ENCODE measurements around the gene AKAP11. TPM values are rescaled to one million over a fixed set of nuclear protein-coding genes. Genes with fewer than 3 reads are reported as not detected.

Gene AKAP11
- total and polyA plus RNA-seq, 2 of the 8 experiments (the other 6 are each of a cell fraction or from before 2014, with no cell fraction given), result 4.5 to 21.9 TPM

DNA sequence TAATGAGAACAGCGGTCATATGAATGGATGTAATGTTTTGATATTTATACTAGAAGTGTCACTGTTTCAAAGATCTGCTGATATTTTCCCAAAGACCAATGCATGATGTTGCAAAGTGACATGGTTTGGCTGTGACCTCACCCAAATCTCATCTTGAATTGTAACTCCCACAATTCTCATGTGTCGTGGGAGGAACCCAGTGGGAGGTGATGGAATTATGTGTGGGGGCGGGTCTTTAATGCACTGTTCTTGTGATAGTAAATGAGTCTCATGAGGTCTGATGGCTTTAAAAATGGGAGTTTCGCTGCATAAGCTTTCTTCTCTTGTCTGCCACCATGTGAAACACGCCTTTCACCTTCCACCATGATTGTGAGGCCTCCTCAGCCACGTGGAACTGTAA lies 98.3 kb downstream of the AKAP11 start:
- Histone ChIP-seq H2BK5ac (ENCODE audit: low read depth, low read length) (no peak overlapping the region), H4K20me1 (replicated peaks in 1 of 2; ENCODE audit: control insufficient read depth in 1 of 2, insufficient read depth in 2 of 2, low read length in 2 of 2) (no peaks in the 10 kb centered on the region), H4K8ac (ENCODE audit: extremely low read depth, insufficient read depth, low read length) (no peak overlapping the region), H2AK5ac (ENCODE audit: low read depth, low read length) (no peak overlapping the region), H2BK15ac (ENCODE audit: low read length) (no peak overlapping the region), H2BK20ac (ENCODE audit: low read length) (no peak overlapping the region), H3K18ac (ENCODE audit: extremely low read depth, low read length) (no peak overlapping the region), H4K5ac (ENCODE audit: insufficient read length, low read depth, low read length) (no peak overlapping the region), H3K4me2 (ENCODE audit: insufficient read depth in 1 of 2, low read depth in 2 of 2, low read length in 2 of 2) (no peak overlapping the region), H3K9ac (replicated peaks in 1 of 4; ENCODE audit: extremely low read depth in 1 of 4, low read depth in 3 of 4, low read length in 3 of 4) (no peak overlapping the region), H3K36me3 (ENCODE audit: control insufficient read depth in 2 of 4, insufficient read depth in 4 of 4, low read length in 3 of 4) (no peaks in the 10 kb centered on the region), H2BK120ac (replicated peaks; ENCODE audit: low read depth, low read length) (no peak overlapping the region), H3K14ac (ENCODE audit: insufficient read length) (no peak overlapping the region), H4K91ac (replicated peaks; ENCODE audit: insufficient read length, low read length) (no peak overlapping the region), H3K27me3 (replicated peaks in 1 of 4; ENCODE audit: control insufficient read depth in 3 of 4, extremely low read depth in 1 of 4, insufficient read depth in 3 of 4, low read length in 3 of 4) (no peaks in the 10 kb centered on the region), H3K79me1 (ENCODE audit: low read depth, low read length) (no peaks in the 10 kb centered on the region), H3K27ac (ENCODE audit: low read depth, low read length) (no peak overlapping the region), H2BK12ac (ENCODE audit: low read depth, low read length) (no peak overlapping the region), H3K9me3 (ENCODE audit: insufficient read depth in 2 of 2, low read depth in 1 of 2, low read length in 1 of 2) (no peaks in the 10 kb centered on the region), H2AFZ (ENCODE audit: low read length) (no peak overlapping the region), H3K23ac (ENCODE audit: insufficient read length) (no peak overlapping the region), H3K79me2 (ENCODE audit: control insufficient read depth in 1 of 2, insufficient read depth in 2 of 2, low read length in 2 of 2) (no peaks in the 10 kb centered on the region), H3K23me2 (ENCODE audit: low read depth, low read length) (no peaks in the 10 kb centered on the region; the same call in 1 of the 2 replicates), H3K4ac (replicated peaks; ENCODE audit: insufficient read length, low read depth, low read length) (no peak overlapping the region), H3K4me1 (replicated peaks in 1 of 4; ENCODE audit: control insufficient read depth in 3 of 4, insufficient read depth in 4 of 4, low read length in 3 of 4) (peaks cover 0 to 3% (median under 1%) of the 10 kb centered on the region in 4 experiments; a peak in 1 of 7 replicates), H3K4me3 (ENCODE audit: extremely low read depth in 1 of 4, insufficient read depth in 2 of 4, low read depth in 3 of 4, low read length in 4 of 4) (no peak overlapping the region), H3K56ac (replicated peaks; ENCODE audit: insufficient read length, low read depth, low read length) (no peak overlapping the region)
- POLR2A ChIA-PET (ENCODE audit: partially characterized antibody), result no interaction called here
- CTCF ChIA-PET (ENCODE audit: partially characterized antibody), result no interaction called here
- 72% methylated on average over 6 of the region's 6 CpGs; no CpG with 5 or more reads in 1 of the 2 experiments for WGBS, 2 experiments (ENCODE audit: extremely low coverage in 1 of 2, insufficient coverage in 1 of 2, insufficient read length in 1 of 2, insufficient replicate concordance in 2 of 2, low coverage in 1 of 2, low lambda C conversion rate in 2 of 2, missing lambda C conversion rate in 1 of 2)
- TF ChIP-seq SP2 (IDR thresholded peaks at IDR 0.05; ENCODE audit: low read length), result no peak
- TF ChIP-seq, protein P1, sequence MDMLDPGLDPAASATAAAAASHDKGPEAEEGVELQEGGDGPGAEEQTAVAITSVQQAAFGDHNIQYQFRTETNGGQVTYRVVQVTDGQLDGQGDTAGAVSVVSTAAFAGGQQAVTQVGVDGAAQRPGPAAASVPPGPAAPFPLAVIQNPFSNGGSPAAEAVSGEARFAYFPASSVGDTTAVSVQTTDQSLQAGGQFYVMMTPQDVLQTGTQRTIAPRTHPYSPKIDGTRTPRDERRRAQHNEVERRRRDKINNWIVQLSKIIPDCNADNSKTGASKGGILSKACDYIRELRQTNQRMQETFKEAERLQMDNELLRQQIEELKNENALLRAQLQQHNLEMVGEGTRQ (IDR thresholded peaks at IDR 0.05; ENCODE audit: low read length), result no peak
- TF ChIP-seq CREB1 (IDR thresholded peaks at IDR 0.05), result no peak
- TF ChIP-seq EGR1 (IDR thresholded peaks at IDR 0.05; ENCODE audit: borderline replicate concordance, low read depth, low read length), result no peak
- DNase-seq (ENCODE audit: low read depth in 1 of 2, low spot score in 2 of 2) (no peak), FAIRE-seq (no peak)
